Natural killer cell (primary cell): ENCODE results near the gene MST1. TPM values are rescaled to one million over a fixed set of nuclear protein-coding genes. Genes with fewer than 3 reads are reported as not detected.

Experiments
- ATAC-seq, 3 donors: fragments of 150-1000 bp in 2 of 3; fragments of 200-7000 bp in 1 of 3; cut with Tn5 transposase; 1 replicate in 1 of 3; 2 replicates in 2 of 3; pipeline ENCODE4 v1.10.0; 2021; ENCODE audit warnings: mild to moderate bottlenecking in 2 of 3, moderate library complexity in 2 of 3
- DNase-seq, 2 donors: peaks; one replicate each; pipeline versions ENCODE4 v3.0.0 to v3.0.0-alpha.2; 2013 to 2021; ENCODE audit warnings: mixed read lengths in 1 of 2
- H3K27ac ChIP-seq: one replicate; pipeline ENCODE4 v1.5.1; 2013; ENCODE audit warnings: mild to moderate bottlenecking, low read length
- H3K27me3 ChIP-seq: one replicate; pipeline ENCODE4 v1.6.1; 2013; ENCODE audit warnings: low read length; ENCODE audit not compliant: control insufficient read depth, insufficient read depth
- H3K36me3 ChIP-seq: one replicate; pipeline ENCODE4 v1.6.1; 2013; ENCODE audit warnings: low read length; ENCODE audit not compliant: control insufficient read depth, insufficient read depth
- H3K4me1 ChIP-seq: one replicate; pipeline ENCODE4 v1.6.1; 2013; ENCODE audit warnings: low read length; ENCODE audit not compliant: control insufficient read depth, insufficient read depth
- H3K4me3 ChIP-seq: one replicate; pipeline ENCODE4 v1.5.1; 2013; ENCODE audit warnings: low read length
- H3K9me3 ChIP-seq: one replicate; pipeline ENCODE4 v1.6.1; 2013; ENCODE audit warnings: low read length; ENCODE audit not compliant: control insufficient read depth, insufficient read depth
- H3K27ac Mint-ChIP-seq, 2 donors: one replicate each; pipeline ENCODE4 v1.8.0; 2022; ENCODE audit warnings: mild to moderate bottlenecking in 2 of 2, mixed read lengths in 2 of 2, moderate library complexity in 1 of 2
- H3K27me3 Mint-ChIP-seq, 2 donors: one replicate each; pipeline ENCODE4 v1.8.0; 2022; ENCODE audit warnings: low read depth in 2 of 2, mixed read lengths in 2 of 2
- H3K36me3 Mint-ChIP-seq: one replicate; pipeline ENCODE4 v1.8.0; 2022; ENCODE audit warnings: mixed read lengths
- H3K4me1 Mint-ChIP-seq, 2 donors: one replicate each; pipeline ENCODE4 v1.8.0; 2022; ENCODE audit warnings: mixed read lengths in 2 of 2
- H3K4me3 Mint-ChIP-seq: one replicate; pipeline ENCODE4 v1.8.0; 2022; ENCODE audit warnings: mild to moderate bottlenecking, moderate library complexity, mixed read lengths
- H3K9me3 Mint-ChIP-seq, 2 donors: one replicate each; pipeline ENCODE4 v1.8.0; 2022; ENCODE audit warnings: mixed read lengths in 2 of 2
- WGBS: methylation state at CpG from one replicate; pipeline ENCODE4 v1.1.7; 2013; ENCODE audit warnings: missing lambda C conversion rate; ENCODE audit not compliant: insufficient coverage; 5-methylcytosine and 5-hydroxymethylcytosine counted together
- intact Hi-C: fragments of 100-400 bp; cut with micrococcal nuclease; formaldehyde crosslinking; loops from one replicate; pipeline ENCODE4 v1.14.2; 2022
- total RNA-seq, 4 donors: library from RNA; stranded (reverse); fragments of 120-200 nt in 1 of 4; gene quantifications; one replicate each; pipeline versions ENCODE4 v1.2.3 to v1.2.4, GENCODE V29; 2013 to 2022
- TF ChIP-seq, protein P1 (sequence below): fragments of 200-600 bp; IDR thresholded peaks from one replicate; pipeline ENCODE4 v1.8.0; 2022; ENCODE audit warnings: antibody characterized with exemption

MST1 gene
- total RNA-seq, 3 donors from 2014 or later (not counting 1 experiment from before 2014, with no cell fraction given), result 9.5 to 19.1 (median 15.2) TPM

DNA sequence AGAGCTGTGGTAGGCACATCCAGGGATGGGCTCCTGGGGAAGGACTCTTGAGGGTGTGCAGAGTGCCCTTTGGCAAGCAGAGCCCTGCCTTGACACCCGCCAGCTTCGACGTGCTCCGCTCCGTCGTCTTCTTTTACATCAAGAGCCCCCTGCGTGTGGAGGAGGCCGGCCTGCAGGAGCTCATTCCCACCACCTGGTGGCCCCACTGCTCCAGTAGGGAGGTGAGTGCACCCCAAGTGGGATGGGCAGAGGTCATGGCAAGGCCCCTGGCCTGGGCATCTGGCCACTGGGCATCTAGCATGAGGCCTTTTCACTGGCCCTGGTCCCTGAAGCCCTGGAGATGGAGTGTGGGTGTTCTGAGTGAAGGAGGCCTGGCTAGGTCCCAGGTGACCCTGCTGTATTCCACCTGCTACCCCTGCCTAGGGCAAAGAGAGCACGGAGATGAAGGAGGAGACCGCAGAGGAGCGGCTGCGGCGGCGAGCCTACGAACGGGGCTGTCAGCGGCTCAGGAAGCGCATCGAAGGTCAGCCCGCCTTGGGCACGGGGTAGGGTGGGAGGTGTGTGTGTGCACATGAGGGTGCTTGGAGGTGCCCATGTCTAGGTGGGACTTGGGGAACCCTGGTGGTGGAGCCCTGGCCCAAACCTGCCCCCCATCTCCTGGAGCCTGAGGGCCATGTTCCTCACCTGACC, 12.3 kb upstream of the MST1 start:
- no peak overlapping the region for H3K4me3 ChIP-seq
- Mint-ChIP-seq H3K9me3 (no peaks in the 10 kb centered on the region), H3K27ac (no peak overlapping the region), H3K36me3 (no peaks in the 10 kb centered on the region), H3K4me1 (peaks cover 0 to 7% of the 10 kb centered on the region in 2 donors), H3K4me3 (no peak overlapping the region), H3K27me3 (no peaks in the 10 kb centered on the region)
- no peaks in the 10 kb centered on the region for H3K27me3 ChIP-seq
- no peaks in the 10 kb centered on the region for H3K4me1 ChIP-seq
- peaks cover 49% of the 10 kb centered on the region for H3K36me3 ChIP-seq
- intact Hi-C loops, result no loop called here
- DNase-seq (no peak), ATAC-seq (no peak)
- no peaks in the 10 kb centered on the region for H3K9me3 ChIP-seq
- WGBS, result 93% methylated on average over 21 of the region's 21 CpGs
- H3K27ac ChIP-seq, result no peak overlapping the region
- TF ChIP-seq, protein P1, sequence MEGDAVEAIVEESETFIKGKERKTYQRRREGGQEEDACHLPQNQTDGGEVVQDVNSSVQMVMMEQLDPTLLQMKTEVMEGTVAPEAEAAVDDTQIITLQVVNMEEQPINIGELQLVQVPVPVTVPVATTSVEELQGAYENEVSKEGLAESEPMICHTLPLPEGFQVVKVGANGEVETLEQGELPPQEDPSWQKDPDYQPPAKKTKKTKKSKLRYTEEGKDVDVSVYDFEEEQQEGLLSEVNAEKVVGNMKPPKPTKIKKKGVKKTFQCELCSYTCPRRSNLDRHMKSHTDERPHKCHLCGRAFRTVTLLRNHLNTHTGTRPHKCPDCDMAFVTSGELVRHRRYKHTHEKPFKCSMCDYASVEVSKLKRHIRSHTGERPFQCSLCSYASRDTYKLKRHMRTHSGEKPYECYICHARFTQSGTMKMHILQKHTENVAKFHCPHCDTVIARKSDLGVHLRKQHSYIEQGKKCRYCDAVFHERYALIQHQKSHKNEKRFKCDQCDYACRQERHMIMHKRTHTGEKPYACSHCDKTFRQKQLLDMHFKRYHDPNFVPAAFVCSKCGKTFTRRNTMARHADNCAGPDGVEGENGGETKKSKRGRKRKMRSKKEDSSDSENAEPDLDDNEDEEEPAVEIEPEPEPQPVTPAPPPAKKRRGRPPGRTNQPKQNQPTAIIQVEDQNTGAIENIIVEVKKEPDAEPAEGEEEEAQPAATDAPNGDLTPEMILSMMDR, result no peak

DNA sequence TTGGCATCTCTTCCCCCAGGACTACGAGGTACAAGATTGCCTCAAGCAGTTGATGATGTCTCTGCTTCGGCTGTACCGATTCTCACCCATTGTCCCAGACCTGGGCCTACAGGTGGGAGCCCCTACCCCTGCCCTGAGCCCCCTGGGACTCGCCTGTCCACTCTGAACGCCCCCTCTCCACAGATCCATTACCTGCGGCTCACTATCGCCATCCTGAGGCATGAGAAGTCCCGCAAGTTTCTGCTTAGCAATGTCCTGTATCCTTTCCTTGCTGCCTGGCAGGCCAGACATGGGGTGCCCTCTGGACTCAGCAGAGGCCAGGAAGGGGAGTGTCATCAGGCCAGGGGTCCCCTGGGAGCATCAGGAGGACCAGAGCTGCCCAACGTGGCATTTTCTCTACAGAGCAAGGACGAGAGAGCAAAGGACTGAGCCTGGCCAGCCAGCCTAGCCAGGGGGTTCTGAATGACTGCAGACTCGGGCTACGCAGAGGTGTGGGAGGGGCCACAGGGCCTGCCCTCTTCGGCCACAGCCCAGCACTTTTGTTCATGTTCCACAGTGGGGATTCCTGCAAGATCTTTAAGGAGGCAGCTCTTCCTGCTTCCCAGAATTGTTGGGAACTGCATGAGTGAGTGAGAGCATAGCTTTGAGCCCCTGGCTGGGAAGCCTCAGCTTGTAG, 11.3 kb upstream of the MST1 start:
- H3K27me3 ChIP-seq, result no peaks in the 10 kb centered on the region
- TF ChIP-seq, protein P1, result no peak
- DNase-seq, result no peak
- peaks cover 46% of the 10 kb centered on the region for H3K36me3 ChIP-seq
- intact Hi-C loops, result no loop called here
- H3K27ac ChIP-seq, result no peak overlapping the region
- no peaks in the 10 kb centered on the region for H3K36me3 Mint-ChIP-seq
- H3K4me1 ChIP-seq, result no peaks in the 10 kb centered on the region
- H3K4me3 ChIP-seq, result no peak overlapping the region
- H3K9me3 ChIP-seq, result no peaks in the 10 kb centered on the region
- peaks cover 0 to 7% of the 10 kb centered on the region in 2 donors for H3K4me1 Mint-ChIP-seq
- H3K27ac Mint-ChIP-seq, result no peak overlapping the region
- H3K27me3 Mint-ChIP-seq, result no peaks in the 10 kb centered on the region
- no peak for ATAC-seq
- no peaks in the 10 kb centered on the region for H3K9me3 Mint-ChIP-seq
- WGBS, result 90% methylated on average over 13 of the region's 13 CpGs
- H3K4me3 Mint-ChIP-seq, result no peak overlapping the region

DNA sequence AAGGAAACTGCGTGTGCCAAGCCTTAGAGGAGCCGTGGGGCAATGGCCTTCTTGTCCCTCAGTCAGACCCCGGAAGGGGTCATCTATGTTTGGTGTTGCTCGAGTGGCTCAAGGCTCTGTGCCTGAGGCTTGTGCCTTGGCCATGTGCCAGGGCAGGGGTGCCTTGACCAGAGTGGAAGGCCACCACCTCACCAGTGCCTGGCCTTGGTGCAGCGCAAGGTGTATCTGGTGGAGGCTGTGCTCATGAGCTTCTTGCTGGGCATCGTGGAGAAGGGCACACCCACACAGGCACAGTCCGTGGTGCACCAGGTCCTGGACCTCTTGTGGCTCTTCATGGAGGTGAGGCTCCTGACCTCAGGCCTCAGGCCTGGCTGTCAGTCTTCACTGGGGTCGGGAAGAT, 10.7 kb upstream of the MST1 start:
- Mint-ChIP-seq H3K27ac (no peak overlapping the region), H3K9me3 (no peaks in the 10 kb centered on the region), H3K4me1 (peaks cover 0 to 7% of the 10 kb centered on the region in 2 donors), H3K4me3 (no peak overlapping the region), H3K36me3 (no peaks in the 10 kb centered on the region), H3K27me3 (no peaks in the 10 kb centered on the region)
- H3K9me3 ChIP-seq, result no peaks in the 10 kb centered on the region
- no peak overlapping the region for H3K27ac ChIP-seq
- 93% methylated on average over 8 of the region's 8 CpGs for WGBS
- no peak for DNase-seq
- H3K4me3 ChIP-seq, result no peak overlapping the region
- no peaks in the 10 kb centered on the region for H3K27me3 ChIP-seq
- no peak for ATAC-seq
- intact Hi-C loops, result no loop called here
- TF ChIP-seq, protein P1, result no peak
- no peaks in the 10 kb centered on the region for H3K4me1 ChIP-seq
- peaks cover 46% of the 10 kb centered on the region for H3K36me3 ChIP-seq
